GM10266 (cell line): Measurements from ENCODE around the gene CLDN4.
A peak's percentile ranks its signal among the peaks of the same experiment; 100 is the strongest.

Source experiments
- DNase-seq: peaks from one replicate; pipeline ENCODE4 v3.0.0; 2012; ENCODE audit errors: extremely low spot score
- CTCF ChIP-seq: IDR thresholded peaks from 2 replicates; pipeline ENCODE4 v1.5.1; 2012; ENCODE audit warnings: mild to moderate bottlenecking, low read depth; ENCODE audit not compliant: control insufficient read depth, insufficient read depth; ENCODE audit errors: missing control alignments

Gene CLDN4

GRCh38 chr7:73827567-73828106 lies 3.2 kb upstream of the CLDN4 start:
- no peak for DNase-seq
- TF ChIP-seq CTCF: no peak

GRCh38 chr7:73828107-73828803 lies 2.5 kb upstream of the CLDN4 start:
- DNase-seq: peak; percentile 23
- TF ChIP-seq CTCF: no peak

- TF ChIP-seq CTCF: no peak
- no peak for DNase-seq
These were observed 1.8 kb upstream of the CLDN4 start for GRCh38 chr7:73828972-73829371.

- DNase-seq: no peak
- TF ChIP-seq CTCF: no peak
These were observed 1.3 kb upstream of the CLDN4 start for GRCh38 chr7:73829505-73829904.

- DNase-seq: no peak
- no peak for TF ChIP-seq CTCF
These were observed 695 bp upstream of the CLDN4 start for GRCh38 chr7:73829921-73830680.

GRCh38 chr7:73831584-73831833 lies 713 bp downstream of the CLDN4 start:
- TF ChIP-seq CTCF: no peak
- DNase-seq: no peak

- no peak for TF ChIP-seq CTCF
- DNase-seq: no peak
These were observed 1.2 kb downstream of the CLDN4 start for GRCh38 chr7:73831834-73832651.
